Neural cell (in vitro differentiated cells): ENCODE results near the gene LYSMD1. TPM values are rescaled to one million over a fixed set of nuclear protein-coding genes. Genes with fewer than 3 reads are reported as not detected.

ENCODE experiments used
- H2AFZ ChIP-seq: fragments of 200-600, 300-800 bp; sonication (generic), shearing (Covaris generic); 2 replicates; pipeline ENCODE4 v1.6.0; 2014; ENCODE audit warnings: low read depth, mild to moderate bottlenecking, antibody characterized with exemption, low read length, moderate library complexity
- H3F3A ChIP-seq: fragments of 200-600 bp; shearing (Covaris generic); 2 replicates; pipeline ENCODE4 v1.6.1; 2016; ENCODE audit warnings: mild to moderate bottlenecking, moderate library complexity, mixed read lengths, antibody characterized with exemption, low read length; ENCODE audit not compliant: insufficient read depth, poor library complexity, severe bottlenecking
- H3K27ac ChIP-seq: fragments of 200-600, 300-800 bp; sonication (generic), shearing (Covaris generic); 2 replicates; pipeline ENCODE4 v1.5.1; 2014; ENCODE audit warnings: mild to moderate bottlenecking, low read length, moderate library complexity
- H3K27me3 ChIP-seq: fragments of 300-800, 200-600 bp; sonication (generic), shearing (Covaris generic); 2 replicates; pipeline ENCODE4 v1.6.0; 2014; ENCODE audit warnings: mild to moderate bottlenecking, low read depth, low read length, moderate library complexity; ENCODE audit not compliant: insufficient read depth
- H3K36me3 ChIP-seq: fragments of 300-800, 200-600 bp; sonication (generic), shearing (Covaris generic); 2 replicates; pipeline ENCODE4 v1.5.1; 2014; ENCODE audit warnings: mild to moderate bottlenecking, antibody characterized with exemption, low read length, moderate library complexity; ENCODE audit not compliant: insufficient read depth
- H3K4me2 ChIP-seq: fragments of 300-800, 200-600 bp; sonication (generic), shearing (Covaris generic); 2 replicates; pipeline ENCODE4 v1.6.0; 2014; ENCODE audit warnings: mild to moderate bottlenecking, low read length
- H3K4me3 ChIP-seq: fragments of 300-800, 200-600 bp; sonication (generic), shearing (Covaris generic); 2 replicates; pipeline ENCODE4 v1.5.1; 2014; ENCODE audit warnings: mild to moderate bottlenecking, low read length, moderate library complexity
- H3K79me2 ChIP-seq: fragments of 200-600 bp; shearing (Covaris generic); replicated peaks from 2 replicates; pipeline ENCODE4 v1.6.0; 2014; ENCODE audit warnings: mild to moderate bottlenecking, low read length, moderate library complexity; ENCODE audit not compliant: insufficient read depth
- H3K9ac ChIP-seq: fragments of 300-800, 200-600 bp; sonication (generic), shearing (Covaris generic); 2 replicates; pipeline ENCODE4 v1.6.1; 2016; ENCODE audit warnings: mild to moderate bottlenecking, low read length, mixed read lengths
- H3K9me2 ChIP-seq: fragments of 200-600 bp; shearing (Covaris generic); 2 replicates; pipeline ENCODE4 v1.6.1; 2016; ENCODE audit warnings: mild to moderate bottlenecking, low read length, mixed read lengths; ENCODE audit not compliant: insufficient read depth
- H3K9me3 ChIP-seq: fragments of 200-600, 300-800 bp; sonication (generic), shearing (Covaris generic); 2 replicates; pipeline ENCODE4 v1.6.1; 2016; ENCODE audit warnings: mild to moderate bottlenecking, mixed run types, low read length, moderate library complexity, mixed read lengths
- H4K20me1 ChIP-seq: fragments of 200-600 bp; shearing (Covaris generic); 2 replicates; pipeline ENCODE4 v1.6.1; 2016; ENCODE audit warnings: mild to moderate bottlenecking, mixed run types; ENCODE audit not compliant: insufficient read depth
- CTCF ChIP-seq: fragments of 450-650 bp; IDR thresholded peaks from 2 replicates; pipeline ENCODE4 v1.5.1; 2014; ENCODE audit warnings: antibody characterized with exemption, mild to moderate bottlenecking, moderate library complexity; ENCODE audit not compliant: poor library complexity, severe bottlenecking
- EP300 ChIP-seq: fragments of 450-650 bp; conservative IDR thresholded peaks from 2 replicates; pipeline ENCODE4 v1.6.1; 2014; ENCODE audit warnings: antibody characterized with exemption, mild to moderate bottlenecking, moderate library complexity; ENCODE audit not compliant: poor library complexity, severe bottlenecking
- EZH2 ChIP-seq: fragments of 200-600, 300-800 bp; shearing (Covaris generic), sonication (generic); IDR thresholded peaks from 2 replicates; pipeline ENCODE4 v1.6.1; 2014; ENCODE audit warnings: antibody characterized with exemption, low read length, borderline replicate concordance, mild to moderate bottlenecking; ENCODE audit not compliant: insufficient read depth, poor library complexity, severe bottlenecking
- MXI1 ChIP-seq: fragments of 450-650 bp; conservative IDR thresholded peaks from 2 replicates; pipeline ENCODE4 v1.6.1; 2014; ENCODE audit warnings: antibody characterized with exemption, mild to moderate bottlenecking; ENCODE audit not compliant: poor library complexity, severe bottlenecking
- POLR2AphosphoS5 ChIP-seq: IDR thresholded peaks from 2 replicates; pipeline ENCODE4 v1.6.1; 2012
- RAD21 ChIP-seq: fragments of 450-650 bp; conservative IDR thresholded peaks from 2 replicates; pipeline ENCODE4 v1.6.1; 2014; ENCODE audit warnings: antibody characterized with exemption, mild to moderate bottlenecking, moderate library complexity
- REST ChIP-seq: IDR thresholded peaks from 2 replicates; pipeline ENCODE4 v1.6.1; 2012; ENCODE audit warnings: borderline replicate concordance
- SMC3 ChIP-seq: fragments of 450-650 bp; conservative IDR thresholded peaks from 2 replicates; pipeline ENCODE4 v1.6.1; 2014; ENCODE audit warnings: antibody characterized with exemption, mild to moderate bottlenecking, moderate library complexity; ENCODE audit not compliant: poor library complexity
- TAF1 ChIP-seq: IDR thresholded peaks from 2 replicates; pipeline ENCODE4 v1.6.1; 2012; ENCODE audit warnings: low read depth
- polyA plus RNA-seq: library from polyadenylated mRNA; depleted of rRNA; stranded (reverse); fragments of >200 nt; gene quantifications from 2 replicates; pipeline ENCODE4 v1.2.3, GENCODE V29; 2014

Gene LYSMD1
- polyA plus RNA-seq, 1 donor from 2014 or later: 16.0 TPM

GRCh38 chr1:151167116-151167515, 1.4 kb upstream of the LYSMD1 start:
- peaks cover 20% of the 10 kb centered on the region for H3K79me2 ChIP-seq
- H3K9me3 ChIP-seq: no peaks in the 10 kb centered on the region
- H3K27ac ChIP-seq: no peak overlapping the region
- H4K20me1 ChIP-seq: no peaks in the 10 kb centered on the region
- H3K27me3 ChIP-seq: no peaks in the 10 kb centered on the region
- peak overlapping the region; percentile 88 for H3K4me3 ChIP-seq
- no peaks in the 10 kb centered on the region for H3K36me3 ChIP-seq
- H3K9me2 ChIP-seq: no peaks in the 10 kb centered on the region
- peaks cover 3% of the 10 kb centered on the region for H3F3A ChIP-seq
- H3K4me2 ChIP-seq: peak overlapping the region; percentile 76
- peak overlapping the region; percentile 83 for H3K9ac ChIP-seq
- H2AFZ ChIP-seq: no peak overlapping the region
- no peak for TF ChIP-seq TAF1
- TF ChIP-seq MXI1: no peak

- Histone ChIP-seq H3K4me3 (peak overlapping the region; percentile 88), H3K27ac (peak overlapping the region; percentile 89)
These were observed 829 bp upstream of the LYSMD1 start for GRCh38 chr1:151166505-151166956.

More at GRCh38 chr1:151166505-151166956, 829 bp upstream of the LYSMD1 start:
- Histone ChIP-seq H3K4me2 (peak overlapping the region; percentile 76), H3K9me2 (no peaks in the 10 kb centered on the region), H4K20me1 (no peaks in the 10 kb centered on the region), H3K9me3 (no peaks in the 10 kb centered on the region), H3K9ac (peak overlapping the region; percentile 83), H2AFZ (peak overlapping the region; percentile 90), H3F3A (peaks cover 3% of the 10 kb centered on the region), H3K79me2 (peaks cover 20% of the 10 kb centered on the region), H3K27me3 (no peaks in the 10 kb centered on the region), H3K36me3 (no peaks in the 10 kb centered on the region)
- no peak for TF ChIP-seq POLR2AphosphoS5
- no peak for TF ChIP-seq CTCF
- no peak for TF ChIP-seq REST
- TF ChIP-seq EP300: no peak
- TF ChIP-seq TAF1: no peak
- no peak for TF ChIP-seq RAD21
- TF ChIP-seq EZH2: no peak
- TF ChIP-seq MXI1: no peak
- no peak for TF ChIP-seq SMC3
